Ectodermal cell (in vitro differentiated cells): Measurements from ENCODE around the gene ZBTB7C.

ENCODE experiments used
- H3K27ac ChIP-seq: 2 replicates; pipeline ENCODE4 v1.7.0; 2013; ENCODE audit warnings: mild to moderate bottlenecking, low read depth, low read length; ENCODE audit not compliant: insufficient read depth, poor library complexity, severe bottlenecking
- H3K27me3 ChIP-seq: 2 replicates; pipeline ENCODE4 v1.7.0; 2013; ENCODE audit warnings: mild to moderate bottlenecking, low read length; ENCODE audit not compliant: insufficient read depth, control insufficient read depth, poor library complexity, severe bottlenecking
- H3K36me3 ChIP-seq: one replicate; pipeline ENCODE4 v1.7.0; 2013; ENCODE audit warnings: low read length; ENCODE audit not compliant: control insufficient read depth, insufficient read depth
- H3K4me1 ChIP-seq: one replicate; pipeline ENCODE4 v1.7.0; 2013; ENCODE audit warnings: low read length; ENCODE audit not compliant: control insufficient read depth, insufficient read depth
- H3K4me3 ChIP-seq: 2 replicates; pipeline ENCODE4 v1.7.0; 2013; ENCODE audit warnings: low read depth, low read length, control low read depth; ENCODE audit not compliant: insufficient read depth
- H3K9me3 ChIP-seq: 2 replicates; pipeline ENCODE4 v1.7.0; 2013; ENCODE audit warnings: mild to moderate bottlenecking, low read length, moderate library complexity; ENCODE audit not compliant: control insufficient read depth
- WGBS, 2 experiments: methylation state at CpG; one replicate each; pipeline ENCODE4 v1.1.7; 2013; ENCODE audit warnings: missing lambda C conversion rate in 2 of 2; 5-methylcytosine and 5-hydroxymethylcytosine counted together

ZBTB7C gene

DNA sequence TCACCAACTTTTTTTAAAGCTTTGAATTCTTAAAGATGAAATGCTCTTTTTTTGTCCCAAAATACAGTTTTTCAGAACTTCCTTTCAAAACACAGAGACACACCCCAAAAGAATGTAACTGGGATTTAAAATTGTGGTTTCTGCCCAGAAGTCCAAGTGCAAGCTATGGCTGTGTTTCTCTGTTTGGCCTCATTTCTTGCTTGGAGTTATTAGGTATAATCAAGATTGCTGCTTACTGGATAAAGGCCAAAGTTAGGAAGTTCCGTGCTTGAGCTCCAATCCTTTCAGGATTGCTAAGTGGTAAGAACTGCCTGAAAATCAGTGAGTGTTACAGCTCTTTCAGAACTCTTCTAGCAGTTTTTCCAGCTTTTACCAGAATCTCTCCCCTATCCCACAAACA lies 16.9 kb downstream of the ZBTB7C start:
- Histone ChIP-seq H3K27me3 (no peaks in the 10 kb centered on the region), H3K9me3 (no peaks in the 10 kb centered on the region), H3K4me1 (peaks cover 10% of the 10 kb centered on the region), H3K36me3 (no peaks in the 10 kb centered on the region), H3K4me3 (no peak overlapping the region), H3K27ac (no peak overlapping the region)
- WGBS, 2 experiments, result 86 to 93% methylated on average over 1 of the region's 1 CpG

GRCh38 chr18:48391868-48392267 lies 17.3 kb downstream of the ZBTB7C start:
- Histone ChIP-seq H3K27ac (no peak overlapping the region), H3K36me3 (no peaks in the 10 kb centered on the region), H3K27me3 (no peaks in the 10 kb centered on the region), H3K9me3 (no peaks in the 10 kb centered on the region), H3K4me3 (no peak overlapping the region), H3K4me1 (peaks cover 10% of the 10 kb centered on the region)
- WGBS, 2 experiments, result 89 to 91% methylated on average over 3 of the region's 3 CpGs

DNA sequence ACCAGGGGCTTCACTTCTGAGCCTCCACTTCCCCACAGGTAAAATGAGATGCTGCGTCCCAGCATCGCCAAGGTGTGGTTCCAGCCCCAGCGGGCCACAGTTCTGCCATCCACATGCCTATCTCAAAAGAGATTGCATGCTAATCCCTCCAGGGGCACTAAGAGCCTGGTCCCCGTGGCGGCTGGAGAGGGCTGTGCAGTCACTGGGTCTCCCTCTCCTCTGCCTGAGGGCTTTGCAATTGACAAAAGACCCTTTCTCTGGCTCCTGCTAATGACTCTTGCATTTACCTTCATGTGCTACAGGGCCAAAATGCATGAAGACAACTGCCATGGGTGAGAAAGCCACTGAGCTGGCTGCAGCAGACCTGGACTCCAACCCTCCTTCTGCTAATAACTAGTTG lies 18.5 kb downstream of the ZBTB7C start:
- 84% methylated on average over 5 of the region's 5 CpGs for WGBS, 2 experiments
- no peaks in the 10 kb centered on the region for H3K27me3 ChIP-seq
- H3K27ac ChIP-seq, result no peak overlapping the region
- no peaks in the 10 kb centered on the region for H3K36me3 ChIP-seq
- peaks cover 10% of the 10 kb centered on the region for H3K4me1 ChIP-seq
- no peaks in the 10 kb centered on the region for H3K9me3 ChIP-seq
- no peak overlapping the region for H3K4me3 ChIP-seq

DNA sequence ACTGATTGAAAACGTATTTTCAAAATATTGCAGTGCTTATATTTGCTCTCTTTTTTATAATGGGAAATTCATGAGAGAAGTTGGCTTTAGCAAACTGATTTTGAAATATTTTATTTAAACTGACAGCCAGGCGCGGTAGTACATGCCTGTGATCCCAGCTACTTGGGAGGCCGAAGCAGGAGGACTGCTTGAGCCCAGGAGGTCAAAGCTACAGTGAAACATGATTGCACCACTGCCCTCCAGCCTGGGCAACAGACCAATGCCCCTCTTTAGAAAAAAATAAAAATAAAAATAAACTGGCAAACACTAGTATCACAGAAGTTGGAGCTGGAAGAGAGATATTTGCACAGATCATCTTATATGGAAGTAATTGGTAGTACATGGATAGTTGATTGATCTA lies 20.7 kb downstream of the ZBTB7C start:
- H3K27ac ChIP-seq, result no peak overlapping the region
- 95% methylated on average over 4 of the region's 4 CpGs for WGBS, 2 experiments
- no peaks in the 10 kb centered on the region for H3K36me3 ChIP-seq
- peaks cover under 1% of the 10 kb centered on the region for H3K4me1 ChIP-seq
- H3K9me3 ChIP-seq, result no peaks in the 10 kb centered on the region
- no peak overlapping the region for H3K4me3 ChIP-seq
- no peaks in the 10 kb centered on the region for H3K27me3 ChIP-seq

GRCh38 chr18:48387300-48387699 lies 21.9 kb downstream of the ZBTB7C start:
- Histone ChIP-seq H3K9me3 (no peaks in the 10 kb centered on the region), H3K27me3 (no peaks in the 10 kb centered on the region), H3K4me3 (no peak overlapping the region), H3K27ac (no peak overlapping the region), H3K36me3 (no peaks in the 10 kb centered on the region), H3K4me1 (no peaks in the 10 kb centered on the region)
- 67 to 92% methylated on average over 1 of the region's 1 CpG for WGBS, 2 experiments

GRCh38 chr18:48385596-48385995 lies 23.6 kb downstream of the ZBTB7C start:
- H3K27ac ChIP-seq, result no peak overlapping the region
- H3K27me3 ChIP-seq, result no peaks in the 10 kb centered on the region
- no peak overlapping the region for H3K4me3 ChIP-seq
- H3K4me1 ChIP-seq, result no peaks in the 10 kb centered on the region
- no peaks in the 10 kb centered on the region for H3K9me3 ChIP-seq
- no peaks in the 10 kb centered on the region for H3K36me3 ChIP-seq
- 88 to 93% methylated on average over 12 of the region's 12 CpGs for WGBS, 2 experiments

DNA sequence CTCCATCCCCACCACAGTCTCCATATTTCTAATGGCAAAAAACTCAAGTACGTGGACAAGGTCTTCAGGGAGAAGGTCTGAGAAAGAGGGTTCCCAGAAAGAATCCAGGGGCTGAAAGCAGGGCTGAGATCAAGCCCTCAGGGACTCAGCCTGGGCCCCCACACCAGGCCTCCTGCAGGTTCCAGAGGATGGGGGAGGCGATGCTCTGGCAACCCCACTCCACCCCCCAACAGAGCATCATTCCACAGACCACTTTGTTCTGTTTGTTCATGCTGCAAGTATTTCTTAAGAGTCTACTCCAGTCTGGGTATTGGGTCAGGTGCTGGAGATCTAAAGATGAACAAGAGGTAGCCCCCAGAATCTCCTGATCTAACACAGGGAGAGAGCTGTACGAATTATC lies 32.2 kb downstream of the ZBTB7C start:
- 45% methylated on average over 3 of the region's 3 CpGs for WGBS, 2 experiments
- Histone ChIP-seq H3K36me3 (no peaks in the 10 kb centered on the region), H3K27me3 (no peaks in the 10 kb centered on the region), H3K9me3 (no peaks in the 10 kb centered on the region), H3K4me1 (peaks cover 26% of the 10 kb centered on the region), H3K27ac (no peak overlapping the region), H3K4me3 (no peak overlapping the region)

DNA sequence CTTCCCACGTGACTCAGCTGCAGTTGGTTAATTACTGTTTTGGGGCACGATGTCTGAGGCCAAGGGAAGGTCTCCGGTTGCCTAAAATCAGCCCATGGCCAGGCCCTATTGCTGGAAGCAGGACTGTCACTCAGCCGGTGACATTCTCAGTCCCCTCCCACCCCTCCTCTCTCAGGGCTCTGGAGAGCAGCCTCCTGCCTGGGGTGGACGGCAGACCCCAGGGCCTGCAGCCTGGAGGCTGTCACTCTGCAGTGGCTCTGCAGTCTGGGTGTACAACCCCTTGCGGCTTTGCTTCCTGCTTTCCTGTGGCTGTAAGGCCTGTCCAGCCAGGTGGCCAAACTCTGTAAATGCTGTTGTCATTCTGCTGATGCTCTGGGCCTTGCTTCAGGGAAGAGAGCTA lies 32.8 kb downstream of the ZBTB7C start:
- Histone ChIP-seq H3K36me3 (no peaks in the 10 kb centered on the region), H3K4me1 (peaks cover 26% of the 10 kb centered on the region), H3K27ac (no peak overlapping the region), H3K4me3 (no peak overlapping the region), H3K27me3 (no peaks in the 10 kb centered on the region), H3K9me3 (no peaks in the 10 kb centered on the region)
- 21 to 24% methylated on average over 6 of the region's 6 CpGs for WGBS, 2 experiments

DNA sequence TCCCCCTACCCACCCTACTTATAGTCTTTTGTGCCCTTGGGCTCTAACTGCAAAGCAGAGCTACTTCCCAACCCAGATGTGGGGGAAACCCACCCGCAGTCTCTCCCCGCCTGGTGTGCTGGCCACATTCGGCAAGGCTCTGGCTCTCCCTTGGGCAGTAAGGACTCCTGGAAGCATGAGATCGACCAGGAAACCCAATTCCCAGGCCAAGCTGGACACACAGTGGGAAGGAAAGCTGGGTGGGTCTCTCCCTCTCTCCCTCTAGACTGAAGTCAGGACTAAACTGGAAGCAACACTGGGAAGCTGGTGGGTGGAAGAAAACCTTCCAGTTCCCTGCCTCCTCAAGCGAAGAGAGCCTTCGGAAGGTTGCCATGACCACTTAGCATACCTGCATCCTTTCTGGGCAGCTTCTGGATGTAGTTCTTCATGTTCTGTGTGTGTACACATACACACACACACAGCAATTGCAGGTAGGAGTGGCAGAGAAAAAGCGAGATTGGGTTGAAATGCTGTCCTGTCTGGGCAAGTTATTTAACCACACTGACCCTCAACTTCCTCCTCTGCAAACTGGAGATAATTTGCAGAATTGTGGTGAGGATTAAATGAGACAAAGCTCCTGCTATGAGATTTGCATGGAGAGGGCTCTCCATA lies 33.9 kb downstream of the ZBTB7C start:
- peaks cover 26% of the 10 kb centered on the region for H3K4me1 ChIP-seq
- no peaks in the 10 kb centered on the region for H3K27me3 ChIP-seq
- no peaks in the 10 kb centered on the region for H3K9me3 ChIP-seq
- H3K36me3 ChIP-seq, result no peaks in the 10 kb centered on the region
- WGBS, 2 experiments, result 78 to 81% methylated on average over 7 of the region's 7 CpGs
- no peak overlapping the region for H3K27ac ChIP-seq
- H3K4me3 ChIP-seq, result no peak overlapping the region

- 83 to 84% methylated on average over 7 of the region's 7 CpGs for WGBS, 2 experiments
- Histone ChIP-seq H3K36me3 (no peaks in the 10 kb centered on the region), H3K4me3 (no peak overlapping the region), H3K27ac (no peak overlapping the region), H3K4me1 (peaks cover 26% of the 10 kb centered on the region), H3K27me3 (no peaks in the 10 kb centered on the region), H3K9me3 (no peaks in the 10 kb centered on the region)
Measured at GRCh38 chr18:48374423-48375149, 34.6 kb downstream of the ZBTB7C start.
